GM12801 (cell line): Measurements from ENCODE around the gene ANO2.

ENCODE experiments used
- TF ChIP-seq, protein P1 (sequence below): IDR thresholded peaks from one replicate; pipeline ENCODE4 v1.5.1; 2011; ENCODE audit warnings: control low read depth; ENCODE audit not compliant: insufficient read length; ENCODE audit errors: extremely low read depth

Gene ANO2

GRCh38 chr12:5643266-5643665 lies 301.8 kb downstream of the ANO2 start:
- TF ChIP-seq, protein P1, sequence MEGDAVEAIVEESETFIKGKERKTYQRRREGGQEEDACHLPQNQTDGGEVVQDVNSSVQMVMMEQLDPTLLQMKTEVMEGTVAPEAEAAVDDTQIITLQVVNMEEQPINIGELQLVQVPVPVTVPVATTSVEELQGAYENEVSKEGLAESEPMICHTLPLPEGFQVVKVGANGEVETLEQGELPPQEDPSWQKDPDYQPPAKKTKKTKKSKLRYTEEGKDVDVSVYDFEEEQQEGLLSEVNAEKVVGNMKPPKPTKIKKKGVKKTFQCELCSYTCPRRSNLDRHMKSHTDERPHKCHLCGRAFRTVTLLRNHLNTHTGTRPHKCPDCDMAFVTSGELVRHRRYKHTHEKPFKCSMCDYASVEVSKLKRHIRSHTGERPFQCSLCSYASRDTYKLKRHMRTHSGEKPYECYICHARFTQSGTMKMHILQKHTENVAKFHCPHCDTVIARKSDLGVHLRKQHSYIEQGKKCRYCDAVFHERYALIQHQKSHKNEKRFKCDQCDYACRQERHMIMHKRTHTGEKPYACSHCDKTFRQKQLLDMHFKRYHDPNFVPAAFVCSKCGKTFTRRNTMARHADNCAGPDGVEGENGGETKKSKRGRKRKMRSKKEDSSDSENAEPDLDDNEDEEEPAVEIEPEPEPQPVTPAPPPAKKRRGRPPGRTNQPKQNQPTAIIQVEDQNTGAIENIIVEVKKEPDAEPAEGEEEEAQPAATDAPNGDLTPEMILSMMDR = no peak

DNA sequence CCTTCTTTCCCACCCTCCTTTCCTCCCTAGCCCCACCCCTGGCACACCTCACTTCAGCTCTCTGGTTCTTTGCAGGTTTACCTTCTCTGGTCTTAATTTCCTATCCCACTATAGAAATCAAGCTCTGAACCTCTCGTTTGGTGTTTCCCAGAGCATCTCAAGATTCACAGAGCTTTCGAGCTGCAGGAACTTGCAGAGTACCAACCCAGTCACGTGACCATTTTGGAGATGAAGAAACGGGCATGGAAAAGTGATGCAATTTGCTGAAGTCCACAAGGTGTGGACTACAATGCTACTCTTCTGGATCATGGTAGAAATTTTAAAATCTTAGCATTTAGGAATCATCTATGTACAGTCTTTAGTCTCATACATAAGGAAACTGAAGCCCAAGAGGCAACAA lies 307.4 kb downstream of the ANO2 start:
- TF ChIP-seq, protein P1 = no peak

DNA sequence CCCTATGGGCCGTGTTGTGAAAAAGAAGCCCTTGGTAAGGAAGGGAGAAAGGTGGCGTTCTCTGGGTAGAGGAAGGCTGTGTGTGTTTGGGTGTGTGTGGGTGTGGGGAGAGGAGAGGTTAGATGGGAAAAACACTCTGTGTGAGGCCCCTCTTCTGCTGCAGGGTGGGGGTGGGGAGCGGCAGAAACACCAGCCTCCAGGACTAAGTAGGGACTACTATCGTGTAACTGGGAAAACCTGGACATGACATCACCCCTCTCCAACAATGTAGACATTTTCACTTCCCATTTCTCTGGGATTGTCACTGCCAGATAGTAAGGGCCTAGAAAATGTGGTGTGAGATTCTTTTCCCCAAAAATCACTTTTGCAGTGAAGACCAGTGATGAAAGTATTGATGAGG lies 308.2 kb downstream of the ANO2 start:
- TF ChIP-seq, protein P1 = no peak

GRCh38 chr12:5633106-5633505 lies 312.0 kb downstream of the ANO2 start:
- TF ChIP-seq, protein P1 = no peak

DNA sequence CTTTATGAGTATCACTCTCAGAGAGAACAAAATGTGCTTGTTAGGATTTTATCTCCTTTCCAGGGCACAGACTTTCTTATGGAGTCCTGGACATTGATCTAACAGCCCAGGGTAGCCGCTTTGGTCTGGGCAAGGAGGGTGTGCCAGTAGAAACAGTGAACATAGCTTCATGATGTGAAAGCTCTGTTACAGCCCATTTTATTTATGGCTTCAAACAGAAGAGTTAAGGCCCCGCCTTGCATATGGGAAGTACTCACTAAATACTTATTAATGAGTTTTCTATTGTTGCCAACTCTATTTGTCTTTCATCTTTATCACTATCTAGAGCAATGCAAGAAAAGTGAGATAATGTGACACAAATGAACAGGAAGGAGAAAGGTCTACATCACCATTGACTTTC lies 312.6 kb downstream of the ANO2 start:
- TF ChIP-seq, protein P1 = no peak

DNA sequence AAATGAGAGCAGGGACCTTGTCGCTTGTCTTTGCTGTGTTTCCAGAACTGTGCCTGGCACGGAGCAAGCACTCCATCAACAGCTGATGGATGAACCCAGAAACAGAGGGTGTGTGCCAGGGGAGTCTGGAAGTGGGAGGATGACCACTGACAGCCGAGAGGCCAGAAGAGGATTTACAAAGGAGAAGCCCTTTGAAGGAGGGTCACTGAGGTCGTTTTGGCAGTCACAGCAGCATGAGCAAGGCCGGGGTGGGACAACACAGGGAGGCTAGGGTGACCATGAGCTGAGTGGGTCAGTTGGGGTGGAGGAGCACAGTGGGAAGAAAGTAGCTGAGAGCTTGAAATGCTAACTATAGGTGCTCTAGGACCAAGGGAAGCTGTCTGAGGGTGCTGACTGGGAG lies 313.6 kb downstream of the ANO2 start:
- TF ChIP-seq, protein P1 = no peak

- TF ChIP-seq, protein P1 = no peak
Observed at GRCh38 chr12:5630726-5631125, 314.3 kb downstream of the ANO2 start.

- TF ChIP-seq, protein P1 = no peak
Observed at GRCh38 chr12:5628501-5628900, 316.6 kb downstream of the ANO2 start.
